ENCODE data around the gene DIAPH2.

DNA sequence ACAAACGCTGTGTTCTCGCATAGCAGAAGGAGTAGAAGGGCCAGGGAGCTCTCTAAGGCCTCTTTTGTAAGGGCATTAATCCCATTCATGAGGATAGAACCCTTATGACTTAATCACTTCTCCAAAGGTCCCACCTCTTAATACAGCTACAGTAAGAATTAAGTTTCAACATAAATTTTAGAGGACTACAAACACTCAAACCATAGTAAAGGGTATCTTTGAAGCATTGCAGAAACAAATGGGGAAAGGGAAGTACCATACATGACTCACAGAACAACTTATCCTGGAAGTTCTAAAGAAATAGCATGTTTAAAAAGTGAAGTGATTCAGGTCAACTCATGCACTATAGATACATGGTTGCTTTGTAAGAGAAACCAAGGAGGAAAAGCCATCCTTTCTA lies 879.9 kb downstream of the DIAPH2 start:
- TF ChIP-seq EZH2 (IDR thresholded peaks at IDR 0.05; ENCODE audit: insufficient read depth, poor library complexity, severe bottlenecking) (no peak), EZH2phosphoT487 (IDR thresholded peaks at IDR 0.05; ENCODE audit: insufficient read depth, low read depth) (no peak)

Data from GM23248 (cell line).